ACHN (cell line): ENCODE measurements around the gene WWOX.

ENCODE experiments used
- DNase-seq: peaks from one replicate; pipeline ENCODE4 v3.0.0-alpha.2; 2015
- in situ Hi-C: cut with HindIII; loops from 2 replicates; pipeline ENCODE4 v1.10.0; 2017; ENCODE audit warnings: low sequenced_read_pairs, low pct_ligation_motif_present, low pct_unique_long_range_greater_than_20kb

WWOX gene

GRCh38 chr16:78931267-78931666 is 831.8 kb downstream of the WWOX start:
- no peak for DNase-seq
- in situ Hi-C loops: no loop called here

DNA sequence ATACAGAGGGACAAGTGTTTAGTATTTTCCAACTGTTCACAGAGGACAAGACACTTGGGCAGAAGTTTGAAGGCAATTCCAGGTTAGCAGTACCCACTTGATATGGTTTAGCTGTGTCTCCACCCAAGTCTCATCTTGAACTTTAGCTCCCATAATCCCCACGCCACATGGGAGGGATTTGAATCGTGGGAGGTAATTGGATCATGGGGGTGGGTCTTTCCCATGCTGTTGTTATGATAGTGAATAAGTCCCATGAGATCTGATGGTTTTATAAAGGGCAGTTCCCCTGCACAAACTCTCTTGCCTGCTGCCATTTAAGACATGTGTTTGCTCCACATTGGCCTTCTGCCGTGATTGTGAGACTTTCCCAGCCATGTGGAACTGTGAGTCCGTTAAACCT is 832.2 kb downstream of the WWOX start:
- in situ Hi-C loops: no loop called here
- no peak for DNase-seq

DNA sequence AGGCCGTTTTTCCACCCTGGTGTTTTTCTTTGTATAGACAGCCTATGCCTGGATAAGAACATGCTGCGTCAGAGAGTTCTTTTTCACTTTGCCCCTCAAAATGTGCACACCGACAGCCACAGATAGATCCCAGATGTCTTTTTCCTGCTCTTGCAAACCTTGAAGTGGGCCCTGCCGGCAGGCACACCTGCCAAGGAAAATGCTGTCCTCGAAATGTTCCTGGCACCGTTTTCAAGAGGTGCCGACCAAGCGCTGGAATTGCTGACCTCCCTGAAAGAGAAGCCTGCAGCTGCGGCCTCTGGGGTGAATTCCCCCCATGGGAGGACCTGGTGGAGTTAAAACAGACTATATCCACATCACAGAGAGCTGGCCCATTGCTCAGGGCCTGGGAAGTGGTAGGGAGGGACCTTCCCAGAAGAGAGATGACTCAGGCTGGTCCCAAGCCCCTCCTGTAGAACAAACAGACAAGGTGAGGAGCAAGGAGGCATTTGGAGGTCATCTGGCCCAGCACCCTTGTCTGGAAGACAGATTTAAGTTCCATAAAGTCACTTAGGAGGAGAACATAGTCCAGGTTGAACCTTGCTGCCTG is 833.0 kb downstream of the WWOX start:
- in situ Hi-C loops: no loop called here
- no peak for DNase-seq

DNA sequence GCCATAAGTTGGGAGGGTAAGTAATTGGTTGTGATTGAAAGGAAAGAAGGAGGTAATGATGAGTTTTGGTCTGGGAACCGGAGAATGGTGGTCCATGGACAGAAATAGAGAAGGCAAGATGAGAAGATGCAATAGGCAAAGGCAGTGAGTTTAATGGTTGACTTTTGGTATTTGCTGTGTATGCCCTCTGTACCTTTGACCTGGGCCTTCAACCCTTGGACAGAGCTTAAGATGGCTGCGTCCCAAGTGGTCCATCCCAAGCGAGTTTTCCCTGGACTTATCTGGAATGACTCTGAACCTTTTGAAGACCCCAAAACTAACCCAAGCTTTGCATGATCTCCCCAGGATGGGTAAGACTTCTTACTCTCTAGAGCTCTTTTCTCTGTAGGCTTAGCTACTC is 836.6 kb downstream of the WWOX start:
- in situ Hi-C loops: no loop called here
- no peak for DNase-seq

DNA sequence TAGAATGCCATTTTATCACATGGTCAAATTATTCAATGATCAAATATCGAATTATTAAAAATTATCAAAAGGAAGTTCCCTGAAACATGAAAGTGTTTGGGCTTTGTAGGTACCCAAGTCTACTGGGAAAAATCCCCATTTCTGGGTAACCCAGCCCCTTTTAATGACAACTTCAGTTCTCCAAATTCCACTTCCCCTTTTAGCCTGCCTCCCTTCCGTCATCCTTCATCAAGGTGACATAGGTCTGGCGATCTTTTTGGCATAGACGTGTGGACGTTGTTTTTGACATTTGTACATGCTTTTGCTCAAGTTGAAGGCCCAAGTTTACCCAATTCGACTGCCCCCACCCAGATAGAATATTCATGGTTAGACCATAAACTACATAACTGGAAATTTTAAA is 840.1 kb downstream of the WWOX start:
- in situ Hi-C loops: no loop called here
- DNase-seq: no peak

- DNase-seq: no peak
- in situ Hi-C loops: no loop called here
Observed at GRCh38 chr16:78942625-78943245, 843.3 kb downstream of the WWOX start.

- in situ Hi-C loops: no loop called here
- DNase-seq: no peak
Observed at GRCh38 chr16:78945336-78945735, 845.9 kb downstream of the WWOX start.

DNA sequence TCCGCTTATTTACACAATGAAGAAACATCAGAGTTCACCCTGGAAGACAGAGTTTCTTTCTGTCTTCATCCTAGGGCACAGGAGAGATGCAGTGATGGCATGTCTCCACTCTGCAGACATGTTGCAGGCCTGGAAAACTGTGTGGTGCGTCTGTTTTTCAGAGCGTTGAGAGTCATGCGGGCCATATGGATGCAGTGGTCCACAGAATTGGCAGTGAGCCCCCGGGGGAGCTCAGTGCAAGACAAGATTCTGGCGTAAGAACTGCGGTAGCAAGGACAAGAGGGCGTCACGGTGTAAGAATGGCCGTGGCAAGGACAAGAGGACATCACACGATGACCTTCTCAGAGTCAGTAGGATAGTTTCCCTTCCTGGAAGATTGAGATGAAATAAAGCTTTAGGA is 847.1 kb downstream of the WWOX start:
- no peak for DNase-seq
- in situ Hi-C loops: no loop called here

GRCh38 chr16:78950768-78951167 is 851.3 kb downstream of the WWOX start:
- no peak for DNase-seq
- in situ Hi-C loops: no loop called here

GRCh38 chr16:78952630-78953029 is 853.2 kb downstream of the WWOX start:
- DNase-seq: no peak
- in situ Hi-C loops: no loop called here

- no peak for DNase-seq
- in situ Hi-C loops: no loop called here
Observed at GRCh38 chr16:78953526-78953925, 854.1 kb downstream of the WWOX start.

- no peak for DNase-seq
- in situ Hi-C loops: no loop called here
Observed at GRCh38 chr16:78955206-78955605, 855.8 kb downstream of the WWOX start.

DNA sequence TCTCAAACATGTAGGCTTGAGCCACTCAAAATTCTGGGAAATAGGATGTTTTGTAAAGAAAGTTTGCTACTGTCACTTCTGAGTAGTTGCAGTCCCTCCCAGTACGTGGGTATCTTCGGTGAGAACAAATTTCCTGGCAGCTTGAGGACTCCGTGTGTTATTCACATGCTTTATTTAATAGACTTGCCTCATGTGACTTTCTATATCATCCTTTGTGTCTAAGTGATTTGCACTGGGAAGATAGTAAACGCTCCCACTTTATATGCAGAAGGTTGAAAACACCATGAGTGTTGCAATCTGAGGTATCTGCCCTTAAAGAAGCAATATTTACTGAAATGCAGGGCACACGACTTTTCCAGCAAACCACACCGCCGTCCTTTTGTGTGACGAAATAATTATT is 857.4 kb downstream of the WWOX start:
- in situ Hi-C loops: no loop called here
- no peak for DNase-seq

- in situ Hi-C loops: no loop called here
- DNase-seq: no peak
Observed at GRCh38 chr16:78957317-78958100, 858.1 kb downstream of the WWOX start.

GRCh38 chr16:78961464-78961863 is 862.0 kb downstream of the WWOX start:
- in situ Hi-C loops: no loop called here
- DNase-seq: no peak

- DNase-seq: no peak
- in situ Hi-C loops: no loop called here
Observed at GRCh38 chr16:78962457-78962929, 863.0 kb downstream of the WWOX start.

DNA sequence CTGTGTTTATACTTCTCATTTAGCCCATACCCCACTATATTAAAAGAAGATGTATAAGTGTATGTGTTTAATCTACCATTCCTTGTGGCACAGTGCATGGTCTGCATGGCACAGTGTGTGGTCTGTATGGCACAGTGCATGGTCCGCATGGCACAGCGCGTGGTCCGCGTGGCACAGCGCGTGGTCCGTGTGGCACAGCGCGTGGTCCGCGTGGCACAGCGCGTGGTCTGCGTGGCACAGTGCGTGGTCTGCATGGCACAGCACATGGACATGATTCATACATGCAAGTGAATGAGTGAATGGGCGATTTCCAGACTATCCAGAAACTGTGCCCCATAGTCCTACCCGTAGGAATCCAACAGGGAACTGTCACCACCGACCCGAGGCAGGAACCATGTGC is 868.5 kb downstream of the WWOX start:
- in situ Hi-C loops: no loop called here
- DNase-seq: no peak

DNA sequence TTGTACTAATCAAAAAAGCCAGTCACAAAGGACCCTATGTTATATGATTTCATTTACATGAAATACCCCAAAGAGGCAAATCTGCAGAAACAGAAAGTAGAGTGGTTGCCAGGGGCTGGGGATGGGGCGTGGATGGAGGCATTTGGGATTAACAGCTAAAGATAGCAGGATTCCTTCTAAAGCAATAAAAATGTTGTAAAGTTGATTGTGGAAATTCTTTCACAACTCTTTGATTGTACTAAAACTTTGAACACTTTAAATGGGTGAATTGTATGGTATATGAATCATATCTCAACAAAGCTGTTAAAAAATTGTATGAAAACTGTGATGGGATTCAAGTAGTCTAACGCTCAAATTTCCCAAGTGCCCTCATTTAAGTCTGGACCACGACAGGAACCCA is 870.3 kb downstream of the WWOX start:
- in situ Hi-C loops: no loop called here
- no peak for DNase-seq

DNA sequence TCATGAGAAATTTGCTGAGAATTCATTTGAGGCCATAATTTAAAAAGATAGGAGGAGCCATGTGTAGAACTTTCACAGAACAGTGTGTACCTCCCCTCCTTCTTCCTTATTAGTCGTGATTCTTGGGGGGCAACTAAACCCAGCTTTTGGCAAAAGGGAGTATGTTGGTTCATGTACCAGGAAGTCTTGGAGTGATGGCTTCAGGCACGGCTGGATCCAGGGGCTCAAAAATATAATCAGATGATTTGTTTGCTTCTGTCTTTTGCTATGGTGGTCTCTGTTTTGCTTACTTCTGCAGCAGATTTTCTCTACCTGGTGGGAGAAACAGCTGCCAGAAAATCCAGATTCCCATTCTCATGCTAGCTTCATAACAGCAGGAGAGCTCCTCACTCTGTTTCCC is 871.2 kb downstream of the WWOX start:
- in situ Hi-C loops: no loop called here
- DNase-seq: no peak

DNA sequence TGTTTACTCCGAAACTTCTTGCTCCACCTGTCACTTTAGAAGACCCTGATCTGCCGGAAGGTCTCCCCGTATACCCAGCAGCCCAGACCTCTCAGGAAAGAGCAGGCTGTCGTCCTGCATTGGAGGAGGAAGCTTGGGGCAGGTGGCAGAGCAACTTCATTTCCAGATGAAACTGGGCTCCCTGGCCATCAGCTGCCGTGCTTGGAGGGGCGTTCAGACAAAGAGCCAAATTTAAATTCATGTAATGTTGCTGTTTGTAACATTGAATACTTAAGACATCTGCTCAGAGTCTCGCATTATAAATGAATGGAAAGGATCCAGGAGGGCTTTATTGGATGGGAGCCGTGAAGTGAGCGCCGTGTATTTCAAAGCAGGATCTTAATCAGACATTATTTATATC is 872.6 kb downstream of the WWOX start:
- DNase-seq: no peak
- in situ Hi-C loops: no loop called here
